H1 (cell line): Measurements from ENCODE around the gene ZNF8. TPM values are rescaled to one million over a fixed set of nuclear protein-coding genes. Genes with fewer than 3 reads are reported as not detected.
A peak's percentile ranks its signal among the peaks of the same experiment; 100 is the strongest.

Experiments used
- ASH2L ChIP-seq: fragments of 200-600, 300-600 bp; sonication (generic); IDR thresholded peaks from one replicate; pipeline ENCODE4 v1.7.1; 2017; ENCODE audit warnings: low read length
- BACH1 ChIP-seq: IDR thresholded peaks from 2 replicates; pipeline ENCODE4 v1.6.1; 2012; ENCODE audit warnings: low read length, improper control_type of control experiment
- BCL11A ChIP-seq, 2 experiments: IDR thresholded peaks; one replicate each; pipeline ENCODE4 v1.6.1; 2011; ENCODE audit warnings: low read depth in 2 of 2, low read length in 2 of 2, mild to moderate bottlenecking in 2 of 2
- CBX5 ChIP-seq: fragments of 300-800, 300-1000 bp; sonication (generic); IDR thresholded peaks from 2 replicates; pipeline ENCODE4 v1.7.1; 2016; ENCODE audit warnings: antibody characterized with exemption, low read length, low read depth
- CTBP2 ChIP-seq: IDR thresholded peaks from 2 replicates; pipeline ENCODE4 v1.7.0; 2011; ENCODE audit warnings: borderline replicate concordance, mild to moderate bottlenecking, moderate library complexity, mixed read lengths, low read length; ENCODE audit not compliant: insufficient read depth, insufficient read length
- HDAC6 ChIP-seq: IDR thresholded peaks from one replicate; pipeline ENCODE4 v1.7.1; 2012; ENCODE audit warnings: low read depth, mild to moderate bottlenecking, inconsistent platforms, low read length, moderate library complexity
- KDM4A ChIP-seq: IDR thresholded peaks from one replicate; pipeline ENCODE4 v1.7.1; 2012; ENCODE audit warnings: low read depth, mild to moderate bottlenecking, moderate library complexity, low read length, inconsistent platforms; ENCODE audit not compliant: severe bottlenecking
- KDM5A ChIP-seq: fragments of 200-600 bp; IDR thresholded peaks from 2 replicates; pipeline ENCODE4 v1.7.1; 2012; ENCODE audit warnings: mild to moderate bottlenecking, low read length, inconsistent platforms, mixed read lengths
- NANOG ChIP-seq: IDR thresholded peaks from 2 replicates; pipeline ENCODE4 v1.6.1; 2011; ENCODE audit warnings: low read length, low read depth, mild to moderate bottlenecking, inconsistent platforms; ENCODE audit not compliant: insufficient read depth, poor library complexity, severe bottlenecking
- PHF8 ChIP-seq: fragments of 200-600 bp; sonication (generic); conservative IDR thresholded peaks from 2 replicates; pipeline ENCODE4 v1.7.1; 2012; ENCODE audit warnings: low read depth, mild to moderate bottlenecking, inconsistent platforms, low read length, moderate library complexity
- SIN3A ChIP-seq, 2 experiments: IDR thresholded peaks in 1 of 2; conservative IDR thresholded peaks in 1 of 2; 2 replicates each; pipeline ENCODE4 v1.6.1; 2011 to 2012; ENCODE audit warnings: low read length in 2 of 2, improper control_type of control experiment in 1 of 2, low read depth in 1 of 2, mild to moderate bottlenecking in 1 of 2
- SIRT6 ChIP-seq: IDR thresholded peaks from one replicate; pipeline ENCODE4 v1.7.1; 2012; ENCODE audit warnings: low read length, inconsistent platforms
- SRF ChIP-seq: IDR thresholded peaks from 2 replicates; pipeline ENCODE4 v1.6.1; 2011; ENCODE audit warnings: mild to moderate bottlenecking, low read depth, low read length, moderate library complexity
- TAF7 ChIP-seq: optimal IDR thresholded peaks from 2 replicates; pipeline ENCODE3; 2011; ENCODE audit warnings: low read depth, mild to moderate bottlenecking, inconsistent platforms, low read length, moderate library complexity, borderline replicate concordance
- TBP ChIP-seq: IDR thresholded peaks from 2 replicates; pipeline ENCODE4 v1.6.1; 2011; ENCODE audit warnings: low read depth, low read length, improper control_type of control experiment
- TCF12 ChIP-seq: IDR thresholded peaks from 2 replicates; pipeline ENCODE4 v1.6.1; 2011; ENCODE audit warnings: low read depth, mild to moderate bottlenecking, low read length
- TEAD4 ChIP-seq: IDR thresholded peaks from 2 replicates; pipeline ENCODE4 v1.6.1; 2012; ENCODE audit warnings: low read depth, low read length, inconsistent platforms, mixed read lengths
- USF2 ChIP-seq: IDR thresholded peaks from 2 replicates; pipeline ENCODE4 v1.6.1; 2011; ENCODE audit warnings: low read length, improper control_type of control experiment
- polyA plus RNA-seq, 7 experiments: library from polyadenylated mRNA; depleted of rRNA in 3 of 7; stranded (reverse) in 5 of 7; unstranded in 2 of 7; fragments of >200 nt in 5 of 7; fragments of 200-250 nt in 2 of 7; gene quantifications; 1 replicate in 5 of 7; 2 replicates in 1 of 7; 4 replicates in 1 of 7; pipeline versions ENCODE4 v1.2.1 to v1.2.3, GENCODE V29; 2011 to 2013; ENCODE audit warnings: missing spikeins in 2 of 7, mixed read lengths in 2 of 7
- total RNA-seq: library from RNA; stranded (reverse); fragmentation: NEBNext Ultra II Directional; extraction: Animal tissue kit (Norgen Biotek cat#: 25700); gene quantifications from 2 replicates; pipeline ENCODE4 v1.2.1, GENCODE V29; 2021
- TF ChIP-seq, protein P1 (sequence below): IDR thresholded peaks from 2 replicates; pipeline ENCODE4 v1.6.1; 2012; ENCODE audit warnings: inconsistent platforms
- TF ChIP-seq, protein P2 (sequence below): IDR thresholded peaks from 2 replicates; pipeline ENCODE4 v1.6.1; 2012; ENCODE audit warnings: low read length, inconsistent platforms

The ZNF8 gene
- total and polyA plus RNA-seq, 2 of the 8 experiments (the other 6 are each of a cell fraction or from before 2014, with no cell fraction given) = 9.2 to 21.5 TPM

- TF ChIP-seq ASH2L (peak; percentile 83), NANOG (peak; percentile 17), PHF8 (peak; percentile 87), KDM4A (peak; percentile 97), SIRT6 (no peak), BACH1 (peak; percentile 46; the same call in 1 of the 2 replicates), USF2 (no peak), TCF12 (no peak), SRF (peak; percentile 24; the same call in 1 of the 2 replicates), TEAD4 (peak; percentile 6; the same call in 1 of the 2 replicates), TBP (peak; percentile 61), KDM5A (peak; percentile 81; the same call in 1 of the 2 replicates), TAF7 (peak; percentile 78), CBX5 (no peak), HDAC6 (no peak), SIN3A (conservative IDR thresholded peaks at IDR 0.05 in 1 of 2, IDR thresholded peaks at IDR 0.05 in 1 of 2; ENCODE audit: low read depth in 1 of 2, low read length in 2 of 2) (peak in 1 of 2 experiments; percentile 87; a peak in 2 of 4 replicates), CTBP2 (peak; percentile 37), BCL11A (IDR thresholded peaks at IDR 0.05; ENCODE audit: low read depth in 2 of 2, low read length in 2 of 2) (no peak)
- TF ChIP-seq, protein P1, sequence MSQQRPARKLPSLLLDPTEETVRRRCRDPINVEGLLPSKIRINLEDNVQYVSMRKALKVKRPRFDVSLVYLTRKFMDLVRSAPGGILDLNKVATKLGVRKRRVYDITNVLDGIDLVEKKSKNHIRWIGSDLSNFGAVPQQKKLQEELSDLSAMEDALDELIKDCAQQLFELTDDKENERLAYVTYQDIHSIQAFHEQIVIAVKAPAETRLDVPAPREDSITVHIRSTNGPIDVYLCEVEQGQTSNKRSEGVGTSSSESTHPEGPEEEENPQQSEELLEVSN = no peak
- TF ChIP-seq, protein P2, sequence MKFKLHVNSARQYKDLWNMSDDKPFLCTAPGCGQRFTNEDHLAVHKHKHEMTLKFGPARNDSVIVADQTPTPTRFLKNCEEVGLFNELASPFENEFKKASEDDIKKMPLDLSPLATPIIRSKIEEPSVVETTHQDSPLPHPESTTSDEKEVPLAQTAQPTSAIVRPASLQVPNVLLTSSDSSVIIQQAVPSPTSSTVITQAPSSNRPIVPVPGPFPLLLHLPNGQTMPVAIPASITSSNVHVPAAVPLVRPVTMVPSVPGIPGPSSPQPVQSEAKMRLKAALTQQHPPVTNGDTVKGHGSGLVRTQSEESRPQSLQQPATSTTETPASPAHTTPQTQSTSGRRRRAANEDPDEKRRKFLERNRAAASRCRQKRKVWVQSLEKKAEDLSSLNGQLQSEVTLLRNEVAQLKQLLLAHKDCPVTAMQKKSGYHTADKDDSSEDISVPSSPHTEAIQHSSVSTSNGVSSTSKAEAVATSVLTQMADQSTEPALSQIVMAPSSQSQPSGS = peak; percentile 60; the same call in 1 of the 2 replicates
These were observed 48.4 kb downstream of the ZNF8 start, which contains the start of gene ZSCAN22 (continued) for GRCh38 chr19:58326914-58327726.
